NAMALWA (cell line): ENCODE results near the gene EXOC3L2.

Experiments
- DNase-seq: peaks from one replicate; pipeline ENCODE4 v3.0.0-alpha.2; 2015; ENCODE audit warnings: low spot score

The EXOC3L2 gene

DNA sequence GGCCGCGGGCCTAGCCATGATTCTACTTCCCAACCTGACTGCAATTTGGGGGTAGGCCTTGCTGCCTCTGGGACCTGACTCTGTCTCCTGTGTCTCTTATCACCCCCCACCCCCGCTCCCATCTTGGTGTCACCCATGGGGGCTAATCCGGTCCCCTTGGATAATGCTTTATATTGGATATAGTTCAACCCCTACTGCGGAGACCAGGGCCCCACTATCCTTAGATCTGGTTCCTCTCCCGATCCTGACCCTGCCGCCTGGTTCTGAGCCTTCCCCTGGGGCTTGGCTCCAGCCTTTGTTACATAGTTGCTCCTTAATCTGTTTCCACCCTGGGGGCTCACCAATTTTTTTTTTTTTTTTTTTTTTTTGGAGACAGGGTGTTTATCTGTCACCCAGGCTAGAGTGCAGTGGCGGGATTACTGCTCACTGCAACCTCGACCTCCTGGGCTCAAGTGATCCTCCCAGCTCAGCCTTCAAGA is 65.3 kb downstream of the EXOC3L2 start:
- no peak for DNase-seq

GRCh38 chr19:45179072-45179891 is 65.9 kb downstream of the EXOC3L2 start:
- peak; percentile 36 for DNase-seq

- peak; percentile 100 for DNase-seq
Measured at GRCh38 chr19:45178262-45179071, 66.7 kb downstream of the EXOC3L2 start, which contains the start of gene BLOC1S3. Gene BLOC1S3 (plus strand): TSS chr19:45178784. CDS start chr19:45179297, 513 bp downstream.

DNA sequence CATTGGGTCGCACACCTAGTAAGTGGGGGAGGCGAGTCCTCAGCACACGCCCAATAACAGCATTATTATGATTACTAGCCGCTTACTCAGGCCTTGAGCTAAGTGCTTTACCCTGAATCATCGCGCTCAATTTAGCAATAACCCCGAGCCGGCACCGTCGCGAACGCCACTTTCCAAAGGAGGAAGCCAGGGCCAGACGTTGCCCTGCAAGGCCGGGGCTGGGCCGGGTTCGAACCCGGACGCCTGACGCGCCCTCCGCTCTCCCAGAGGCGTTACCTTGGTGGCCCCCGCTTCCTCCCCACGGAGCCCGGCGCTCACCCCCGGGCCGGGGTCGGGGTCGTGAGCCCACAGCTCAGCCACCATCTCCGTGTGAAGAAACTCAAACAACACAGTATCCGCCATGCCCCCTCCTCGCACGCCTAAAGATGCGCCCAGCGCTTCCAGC is 67.4 kb downstream of the EXOC3L2 start, which contains the start of gene TRAPPC6A:
TSS of gene TRAPPC6A (minus strand) at position 421 of the 445 bp plus-strand sequence. CDS start at position 402, 19 bp downstream.
- no peak for DNase-seq

- DNase-seq, result no peak
Measured at GRCh38 chr19:45175515-45176345, 69.5 kb downstream of the EXOC3L2 start.

- no peak for DNase-seq
Measured at GRCh38 chr19:45173816-45174215, 71.4 kb downstream of the EXOC3L2 start.

DNA sequence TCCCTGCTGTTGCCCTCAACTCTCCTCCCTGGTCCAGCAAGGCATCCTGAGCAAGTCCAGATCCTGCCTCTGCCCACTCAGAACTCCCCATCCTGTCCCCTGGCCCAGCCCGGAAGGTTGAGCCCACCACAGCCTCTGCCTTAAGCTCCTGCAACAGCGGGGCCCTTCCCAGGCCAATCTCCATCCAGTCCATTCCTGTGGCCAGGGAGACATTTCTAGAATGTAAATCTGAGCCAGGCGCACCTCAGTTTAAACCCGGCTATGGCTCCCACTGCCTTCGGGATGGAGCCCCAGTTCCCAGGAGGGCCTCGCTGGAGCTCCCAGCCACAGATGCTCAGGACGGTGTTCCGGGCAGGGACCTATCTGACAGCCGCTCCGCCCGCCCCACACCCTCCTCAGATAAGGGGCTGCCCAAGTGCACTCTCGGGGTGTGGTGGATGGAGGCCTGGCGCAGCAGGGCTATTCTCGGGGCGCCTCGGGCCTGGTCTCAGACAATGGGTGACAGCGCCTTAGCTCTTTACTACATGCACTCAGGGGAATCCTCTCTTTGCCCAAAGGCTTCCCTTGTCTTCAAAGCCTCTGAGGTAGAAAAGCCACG is 72.5 kb downstream of the EXOC3L2 start:
- no peak for DNase-seq

DNA sequence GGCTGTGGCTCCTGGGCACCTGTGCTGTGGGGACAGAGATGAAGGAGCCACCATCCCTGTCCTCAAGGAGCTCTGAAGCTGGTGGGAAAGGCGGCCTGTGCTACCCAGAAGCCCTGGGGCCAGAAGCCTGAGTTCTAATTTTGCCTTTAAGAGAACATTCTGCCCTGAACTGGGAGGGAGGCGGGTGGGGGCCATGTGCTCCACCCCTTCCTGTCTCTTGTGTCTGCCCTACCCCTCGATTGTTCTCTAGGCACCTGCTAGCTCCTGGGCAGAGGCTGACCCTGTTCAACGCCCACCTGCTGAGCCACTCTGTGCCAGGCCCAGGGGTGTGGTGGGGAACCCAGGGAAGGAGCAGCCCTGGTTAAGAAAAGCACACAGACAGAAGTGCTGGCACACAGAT is 73.0 kb downstream of the EXOC3L2 start:
- DNase-seq, result no peak

DNA sequence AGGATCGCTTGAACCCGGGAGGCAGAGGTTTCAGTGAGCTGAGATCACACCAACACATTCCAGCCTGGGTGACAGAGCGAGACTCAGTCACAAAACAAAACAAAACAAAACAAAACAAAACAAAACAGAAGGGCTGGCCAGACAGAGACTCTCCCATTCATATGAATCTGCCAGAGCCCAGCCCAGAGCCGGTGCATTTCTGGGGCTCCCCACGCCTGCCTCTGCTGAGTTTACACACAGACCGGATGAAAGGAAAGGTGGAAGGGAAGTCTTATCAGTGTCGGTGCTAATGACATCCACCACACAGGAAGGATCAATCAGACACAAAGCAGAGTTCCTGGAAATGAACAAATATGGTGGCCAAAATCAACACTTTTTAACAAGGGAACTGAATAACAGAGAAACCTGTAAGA is 74.0 kb downstream of the EXOC3L2 start:
- no peak for DNase-seq

DNA sequence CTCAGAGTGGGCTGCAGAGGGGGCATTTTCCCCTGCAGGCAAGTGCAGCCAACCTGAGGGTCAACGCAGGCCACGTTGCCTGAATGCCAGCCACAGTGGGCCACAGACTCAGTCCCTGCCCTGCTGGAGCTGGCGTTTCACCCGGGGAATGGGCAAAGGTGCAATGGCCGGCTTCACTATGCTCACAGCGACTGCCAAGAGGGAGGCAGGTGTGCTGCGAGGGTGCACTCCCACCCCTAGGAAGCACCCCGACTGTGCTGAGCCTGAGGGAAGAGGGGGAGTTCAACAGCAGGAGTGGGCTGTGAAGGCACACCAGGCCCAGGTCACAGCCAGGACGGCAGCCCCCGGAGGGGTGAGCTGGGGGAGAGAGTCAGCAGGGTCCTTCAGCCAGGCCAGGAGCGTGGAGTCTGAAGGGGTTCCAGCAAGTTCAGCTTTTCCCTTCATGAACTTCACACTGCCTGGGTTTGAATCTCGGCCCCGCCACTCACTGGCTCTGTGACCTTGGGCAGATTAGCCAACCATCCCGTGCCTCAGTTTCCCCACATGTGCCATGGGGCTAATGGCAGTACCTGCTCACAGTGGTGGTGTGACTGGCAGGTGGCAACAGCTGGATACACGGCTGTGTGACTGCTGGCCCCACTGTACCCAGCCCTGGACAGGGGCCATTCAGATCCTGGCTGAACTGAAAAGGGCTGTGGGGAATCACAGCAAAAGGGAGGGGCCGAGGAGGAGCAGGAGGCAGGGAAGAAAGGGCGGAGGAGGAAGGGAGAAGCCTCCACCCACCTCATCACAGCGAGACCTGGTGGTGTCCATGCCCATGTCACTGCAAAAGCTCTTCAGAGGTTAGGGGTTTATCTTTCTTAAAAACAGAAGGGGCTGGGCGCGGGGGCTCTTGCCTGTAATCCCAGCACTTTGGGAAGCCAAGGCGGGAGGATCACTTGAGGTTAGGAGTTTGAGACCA is 74.8 kb downstream of the EXOC3L2 start:
- DNase-seq, result no peak

DNA sequence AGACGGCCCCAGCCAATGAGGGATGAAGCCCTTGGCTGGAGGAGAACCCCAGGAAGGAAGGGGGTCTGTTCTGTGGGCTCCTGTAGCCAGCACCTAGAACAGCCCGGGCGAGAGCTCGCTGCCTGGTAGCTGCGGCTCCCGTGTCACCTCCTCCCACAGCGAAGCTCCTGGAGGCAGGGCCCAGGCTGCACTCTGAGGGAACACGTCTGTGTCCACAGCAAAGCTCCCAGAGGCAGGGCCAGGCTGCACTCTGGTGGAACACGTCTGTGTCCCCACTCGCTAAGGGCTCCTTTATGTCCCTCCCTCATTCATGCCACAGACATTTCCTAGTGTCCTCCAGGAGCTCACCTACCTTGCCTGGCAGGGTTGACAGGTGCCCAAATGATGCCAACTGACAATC is 75.6 kb downstream of the EXOC3L2 start:
- no peak for DNase-seq

DNA sequence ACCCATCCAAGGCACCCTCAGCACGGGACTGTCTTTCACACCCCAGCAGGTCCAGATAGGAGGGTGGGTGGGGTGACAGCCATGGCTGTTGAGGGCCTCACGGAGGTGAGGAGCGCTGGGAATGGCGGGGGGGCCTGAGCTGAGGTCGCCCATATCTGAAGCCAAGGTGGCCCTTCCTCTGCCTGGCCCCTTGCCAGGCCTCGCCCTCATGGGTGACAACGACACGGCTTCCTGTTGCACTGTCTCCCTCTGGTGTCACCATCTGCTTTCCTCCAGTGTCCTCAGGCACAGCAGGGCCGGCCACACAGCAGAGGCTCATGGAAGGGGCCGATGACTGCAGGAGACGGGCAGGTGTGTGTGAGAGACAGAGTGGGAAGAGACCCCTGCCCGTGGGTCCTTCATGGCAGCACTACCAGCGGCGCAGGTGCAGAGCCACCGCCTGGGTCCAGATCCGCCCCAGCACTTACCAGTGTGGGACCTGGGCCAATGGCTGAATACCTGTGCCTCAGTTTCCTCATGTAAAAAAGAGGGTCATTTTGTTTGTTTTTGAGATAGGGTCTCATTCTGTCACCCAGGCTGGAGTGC is 76.3 kb downstream of the EXOC3L2 start:
- DNase-seq, result no peak

DNA sequence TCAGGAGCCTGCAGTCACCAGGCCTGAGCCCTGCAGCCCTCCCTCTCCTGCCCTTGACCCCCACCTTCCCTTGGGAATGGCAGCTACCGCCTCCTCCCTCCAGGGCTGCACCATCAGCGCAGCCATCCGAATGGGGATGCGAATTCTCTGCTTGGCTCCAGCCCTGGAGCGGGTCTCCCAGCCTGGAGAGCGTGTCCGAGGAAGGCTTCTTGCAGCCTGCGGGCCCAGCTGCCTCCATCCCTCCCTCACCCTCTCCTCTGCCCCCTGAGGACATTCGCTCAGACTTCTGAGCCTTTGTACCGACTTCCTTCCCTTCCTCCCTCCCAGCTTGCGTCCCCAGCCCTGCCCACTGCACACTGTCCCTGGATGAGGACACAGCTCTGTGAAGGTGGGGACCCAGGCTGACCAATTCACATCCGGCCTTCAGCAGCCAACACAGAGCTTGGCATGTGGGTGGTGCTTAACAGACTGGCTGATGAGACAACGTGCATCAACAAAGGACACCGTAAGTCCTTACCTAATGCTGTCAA is 78.4 kb downstream of the EXOC3L2 start:
- no peak for DNase-seq

DNA sequence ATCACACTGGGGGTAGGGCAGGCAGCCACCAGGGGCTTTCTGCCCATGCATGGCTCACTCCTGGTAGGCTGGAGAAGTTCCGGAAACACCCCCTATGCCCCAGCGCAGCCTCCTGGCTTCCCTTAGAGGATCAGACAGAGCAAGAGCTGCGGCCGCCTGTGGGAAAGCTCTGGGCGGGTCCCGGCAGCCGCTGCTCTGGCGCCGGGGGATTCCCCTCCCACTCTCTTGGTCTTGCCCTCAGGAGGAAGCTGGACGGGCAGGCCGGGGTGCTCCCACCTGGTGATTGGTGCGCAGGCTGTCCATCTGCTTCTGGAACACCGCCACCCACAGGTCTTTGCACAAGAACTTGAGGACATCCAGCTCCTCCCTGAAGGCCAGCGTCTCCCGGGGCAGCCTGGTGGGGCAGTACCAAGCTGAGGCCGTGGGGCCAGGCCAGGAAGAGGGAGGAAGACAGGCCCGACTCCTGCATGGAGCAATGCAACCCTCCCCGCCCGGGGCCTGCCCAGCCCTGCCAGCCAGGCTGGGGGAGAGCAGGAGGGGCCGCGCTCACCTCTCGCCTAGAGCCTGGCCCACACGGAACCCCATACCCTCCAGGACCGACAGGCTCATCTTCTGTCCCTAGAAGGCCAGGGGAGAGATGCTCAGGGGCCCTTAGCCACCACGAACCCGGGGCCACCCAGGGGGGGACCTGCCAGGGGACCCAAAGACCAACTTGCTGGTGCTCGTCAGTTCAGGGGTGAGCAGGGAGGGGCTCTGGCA is 80.5 kb downstream of the EXOC3L2 start:
- no peak for DNase-seq

- no peak for DNase-seq
Measured at GRCh38 chr19:45163751-45164460, 81.3 kb downstream of the EXOC3L2 start.

DNA sequence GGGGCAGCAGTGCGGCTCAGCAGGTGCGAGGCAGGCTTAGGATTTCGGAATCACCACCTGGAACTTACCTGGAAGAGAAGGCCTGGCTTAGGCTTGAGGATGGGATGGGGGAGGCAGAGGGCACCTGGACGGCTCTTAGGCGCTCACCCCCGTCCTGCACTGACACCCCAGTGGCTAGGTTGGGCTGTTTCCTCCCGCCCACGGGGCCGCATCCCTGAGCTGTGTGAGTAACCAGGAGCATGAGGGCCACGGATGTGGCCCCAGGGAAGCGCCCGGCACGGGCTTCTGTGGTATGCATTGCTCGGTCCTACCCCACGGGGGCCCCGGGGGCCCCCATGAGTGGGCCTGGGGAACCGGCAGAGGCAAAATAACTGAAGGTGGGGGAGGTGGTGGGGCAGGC is 82.1 kb downstream of the EXOC3L2 start:
- DNase-seq, result no peak

- DNase-seq, result no peak
Measured at GRCh38 chr19:45162608-45163143, 82.5 kb downstream of the EXOC3L2 start.
